HepG2 (cell line): ENCODE results near the gene PIAS3. TPM values are rescaled to one million over a fixed set of nuclear protein-coding genes. Genes with fewer than 3 reads are reported as not detected.

Experiments
- ATAC-seq: fragments of 200-7000 bp; cut with Tn5 transposase; 3 replicates; pipeline ENCODE4 v1.9.1; 2020; ENCODE audit warnings: mild to moderate bottlenecking, moderate library complexity
- BruUV-seq: library from RNA; stranded (reverse); fragments of 400-500 nt; replicated peaks from 2 replicates; lab custom pipeline; 2021; lab: Mats Ljungman, UMichigan
- CTCF ChIA-PET: fragments of 300-600 bp; formaldehyde crosslinking; extraction: SDS; loops from one replicate; lab custom pipeline; 2021; ENCODE audit warnings: low total read pairs, inconsistent platforms, low intra/inter-chr PET ratio; lab: Yijun Ruan, JAX
- POLR2A ChIA-PET: fragments of 350-600 bp; sonication (Branson Sonifier 250); formaldehyde crosslinking; loops from one replicate; lab custom pipeline; 2020; ENCODE audit warnings: antibody characterized with exemption, inconsistent platforms; lab: Yijun Ruan, JAX
- DNase-seq: peaks from one replicate; pipeline ENCODE4 v3.0.0-alpha.2; 2015; ENCODE audit warnings: low spot score
- FAIRE-seq: peaks from 3 replicates; lab custom pipeline; 2011; peaks lifted over from hg19 to GRCh38; lab: Jason Lieb, UNC
- H2AFZ ChIP-seq: one replicate; pipeline ENCODE4 v1.6.1; 2011; ENCODE audit warnings: low read length, inconsistent platforms
- H3K27ac ChIP-seq: fragments of 300-600 bp; 3 replicates; pipeline ENCODE4 v1.8.0; 2011; ENCODE audit warnings: mixed run types, mild to moderate bottlenecking, mixed read lengths, low read length, inconsistent platforms; ENCODE audit not compliant: insufficient read depth; ENCODE audit errors: extremely low read length
- H3K27me3 ChIP-seq, 2 experiments: fragments of 200-600 bp in 1 of 2; 2 replicates in 1 of 2; 3 replicates in 1 of 2; pipeline versions ENCODE4 v1.6.0 to v1.8.0; 2011; ENCODE audit warnings: low read length in 2 of 2, mild to moderate bottlenecking in 2 of 2, moderate library complexity in 2 of 2, inconsistent platforms in 1 of 2; ENCODE audit not compliant: insufficient read depth in 2 of 2, control insufficient read depth in 1 of 2
- H3K36me3 ChIP-seq, 2 experiments: fragments of 200-600 bp in 1 of 2; replicated peaks in 1 of 2; 2 replicates in 1 of 2; 3 replicates in 1 of 2; pipeline versions ENCODE4 v1.5.1 to v1.8.0; 2011; ENCODE audit warnings: low read length in 2 of 2, inconsistent platforms in 1 of 2; ENCODE audit not compliant: insufficient read depth in 2 of 2, control insufficient read depth in 1 of 2
- H3K4me1 ChIP-seq: 2 replicates; pipeline ENCODE4 v1.5.1; 2012; ENCODE audit warnings: low read length, inconsistent platforms; ENCODE audit not compliant: insufficient read depth
- H3K4me2 ChIP-seq: 2 replicates; pipeline ENCODE4 v1.6.0; 2011; ENCODE audit warnings: low read depth, low read length, inconsistent platforms
- H3K4me3 ChIP-seq, 3 experiments: fragments of 200-600 bp in 1 of 3; sonication (generic), shearing (Covaris generic) in 1 of 3; replicated peaks in 1 of 3; 2 replicates each; pipeline ENCODE4 v1.5.1; 2011 to 2016; ENCODE audit warnings: low read length in 3 of 3, inconsistent platforms in 2 of 3, low read depth in 2 of 3, mild to moderate bottlenecking in 2 of 3, control low read depth in 1 of 3, mixed read lengths in 1 of 3; ENCODE audit not compliant: insufficient read depth in 1 of 3
- H3K79me2 ChIP-seq: one replicate; pipeline ENCODE4 v1.6.1; 2011; ENCODE audit warnings: low read length, inconsistent platforms; ENCODE audit not compliant: insufficient read depth
- H3K9ac ChIP-seq: 2 replicates; pipeline ENCODE4 v1.6.0; 2011; ENCODE audit warnings: mild to moderate bottlenecking, low read depth, low read length, inconsistent platforms; ENCODE audit not compliant: insufficient read depth
- H3K9me3 ChIP-seq: 2 replicates; pipeline ENCODE4 v1.5.1; 2012; ENCODE audit warnings: mild to moderate bottlenecking, low read length
- H4K20me1 ChIP-seq: 2 replicates; pipeline ENCODE4 v1.6.0; 2011; ENCODE audit warnings: inconsistent platforms, mild to moderate bottlenecking, low read length, moderate library complexity; ENCODE audit not compliant: insufficient read depth
- MED1 ChIP-seq: sonication (generic); formaldehyde crosslinking; IDR thresholded peaks from 2 replicates; pipeline ENCODE4 v1.4.0; 2020; ENCODE audit warnings: missing genetic modification reagents
- SSRP1 ChIP-seq: IDR thresholded peaks from 2 replicates; pipeline ENCODE4 v1.6.1; 2016; ENCODE audit warnings: control low read depth
- TGIF2 ChIP-seq: IDR thresholded peaks from 2 replicates; pipeline ENCODE4 v1.6.1; 2016; ENCODE audit warnings: control low read depth, missing compliant biosample characterization
- ZBTB4 ChIP-seq: sonication (generic); formaldehyde crosslinking; IDR thresholded peaks from 2 replicates; pipeline ENCODE4 v1.4.0; 2020; ENCODE audit warnings: missing genetic modification reagents, mild to moderate bottlenecking, borderline replicate concordance
- ZNF672 ChIP-seq: sonication (generic); formaldehyde crosslinking; IDR thresholded peaks from 2 replicates; pipeline ENCODE4 v1.8.1; 2022; ENCODE audit warnings: missing genetic modification reagents
- ZNF687 ChIP-seq: sonication (generic); formaldehyde crosslinking; IDR thresholded peaks from 2 replicates; pipeline ENCODE4 v1.5.1; 2020; ENCODE audit warnings: mild to moderate bottlenecking, missing genetic modification reagents, moderate library complexity
- WGBS: methylation state at CpG from one replicate; pipeline ENCODE4 v1.1.6; 2017; ENCODE audit warnings: low lambda C conversion rate; 5-methylcytosine and 5-hydroxymethylcytosine counted together
- in situ Hi-C: cut with HindIII; loops from 2 replicates; pipeline ENCODE4 v1.10.0; 2017; ENCODE audit warnings: low pct_unique_long_range_greater_than_20kb; ENCODE audit not compliant: extremely low pct_ligation_motif_present
- intact Hi-C: fragments of 100-400 bp; cut with micrococcal nuclease; formaldehyde crosslinking; loops from one replicate; pipeline ENCODE4 v1.10.0; 2022; ENCODE audit not compliant: unreplicated experiment
- polyA plus RNA-seq, 8 experiments: library from polyadenylated mRNA; depleted of rRNA in 3 of 8; stranded (reverse) in 7 of 8; unstranded in 1 of 8; fragments of >200 nt; fragmentation: Illumina TruSeq in 4 of 8; extraction: Trizol in 4 of 8; gene quantifications; 2 replicates each; pipeline versions ENCODE4 v1.2.1 to v1.2.3, GENCODE V29; 2011 to 2016; ENCODE audit warnings: low read depth in 4 of 8, missing spikeins in 1 of 8, mixed read lengths in 1 of 8; ENCODE audit not compliant: insufficient read depth in 1 of 8
- total RNA-seq, 5 experiments: library from RNA; depleted of rRNA; stranded (reverse); fragments of >200 nt; fragmentation: Illumina TruSeq; extraction: Trizol; gene quantifications; 2 replicates each; pipeline ENCODE4 v1.2.3, GENCODE V29; 2016; ENCODE audit warnings: low read depth in 1 of 5
- TF ChIP-seq, protein P1 (sequence below): sonication (generic); formaldehyde crosslinking; IDR thresholded peaks from 2 replicates; pipeline ENCODE4 v1.4.0; 2020; ENCODE audit warnings: missing genetic modification reagents

The PIAS3 gene
- total and polyA plus RNA-seq, 2 of the 13 experiments (the other 11 are each of a cell fraction or from before 2014, with no cell fraction given) = 3.7 to 8.0 TPM

- no peak for TF ChIP-seq ZBTB4 (CRISPR knock-in tag)
Measured at GRCh38 chr1:145908653-145909052, 49.8 kb upstream of the PIAS3 start (continued).

- FAIRE-seq = no peak
- TF ChIP-seq TGIF2 (CRISPR knock-in tag) (no peak), MED1 (CRISPR knock-in tag) (0 out of 2 replicates have a peak, but pooled peaks have one; percentile 27), ZNF672 (CRISPR knock-in tag) (no peak), ZNF687 (peak; percentile 51), SSRP1 (no peak)
- TF ChIP-seq, protein P1, sequence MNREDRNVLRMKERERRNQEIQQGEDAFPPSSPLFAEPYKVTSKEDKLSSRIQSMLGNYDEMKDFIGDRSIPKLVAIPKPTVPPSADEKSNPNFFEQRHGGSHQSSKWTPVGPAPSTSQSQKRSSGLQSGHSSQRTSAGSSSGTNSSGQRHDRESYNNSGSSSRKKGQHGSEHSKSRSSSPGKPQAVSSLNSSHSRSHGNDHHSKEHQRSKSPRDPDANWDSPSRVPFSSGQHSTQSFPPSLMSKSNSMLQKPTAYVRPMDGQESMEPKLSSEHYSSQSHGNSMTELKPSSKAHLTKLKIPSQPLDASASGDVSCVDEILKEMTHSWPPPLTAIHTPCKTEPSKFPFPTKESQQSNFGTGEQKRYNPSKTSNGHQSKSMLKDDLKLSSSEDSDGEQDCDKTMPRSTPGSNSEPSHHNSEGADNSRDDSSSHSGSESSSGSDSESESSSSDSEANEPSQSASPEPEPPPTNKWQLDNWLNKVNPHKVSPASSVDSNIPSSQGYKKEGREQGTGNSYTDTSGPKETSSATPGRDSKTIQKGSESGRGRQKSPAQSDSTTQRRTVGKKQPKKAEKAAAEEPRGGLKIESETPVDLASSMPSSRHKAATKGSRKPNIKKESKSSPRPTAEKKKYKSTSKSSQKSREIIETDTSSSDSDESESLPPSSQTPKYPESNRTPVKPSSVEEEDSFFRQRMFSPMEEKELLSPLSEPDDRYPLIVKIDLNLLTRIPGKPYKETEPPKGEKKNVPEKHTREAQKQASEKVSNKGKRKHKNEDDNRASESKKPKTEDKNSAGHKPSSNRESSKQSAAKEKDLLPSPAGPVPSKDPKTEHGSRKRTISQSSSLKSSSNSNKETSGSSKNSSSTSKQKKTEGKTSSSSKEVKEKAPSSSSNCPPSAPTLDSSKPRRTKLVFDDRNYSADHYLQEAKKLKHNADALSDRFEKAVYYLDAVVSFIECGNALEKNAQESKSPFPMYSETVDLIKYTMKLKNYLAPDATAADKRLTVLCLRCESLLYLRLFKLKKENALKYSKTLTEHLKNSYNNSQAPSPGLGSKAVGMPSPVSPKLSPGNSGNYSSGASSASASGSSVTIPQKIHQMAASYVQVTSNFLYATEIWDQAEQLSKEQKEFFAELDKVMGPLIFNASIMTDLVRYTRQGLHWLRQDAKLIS (CRISPR knock-in tag) = no peak
Measured at GRCh38 chr1:145906954-145907753, 48.3 kb upstream of the PIAS3 start.

More at GRCh38 chr1:145906954-145907753, 48.3 kb upstream of the PIAS3 start:
- no peak overlapping the region for H3K9ac ChIP-seq
- intact Hi-C loops (no loop called here), in situ Hi-C loops (no loop called here)
- CTCF ChIA-PET = interaction anchor here (4.4 kb wide), 1 partner anchor 15 kb away, joined by 93 read pairs; no protein-coding TSS in a partner anchor
- H3K27me3 ChIP-seq = no peaks in the 10 kb centered on the region
- H3K79me2 ChIP-seq = no peaks in the 10 kb centered on the region
- ATAC-seq (peak; percentile 57), DNase-seq (no peak)
- peaks cover 4 to 13% of the 10 kb centered on the region in 2 experiments; a peak in 4 of 5 replicates for H3K36me3 ChIP-seq
- 32% methylated on average over 10 of the region's 10 CpGs for WGBS
- POLR2A ChIA-PET = interaction anchor here (2.0 to 4.3 kb wide), 3 partner anchors 9 to 20 kb away, joined by 5 to 25 read pairs (median 6); partner anchors contain the start of gene RBM8A
- H3K27ac ChIP-seq = no peak overlapping the region
- no peaks in the 10 kb centered on the region for H4K20me1 ChIP-seq
- peak overlapping the region; percentile 74 for H3K4me2 ChIP-seq
- no peak overlapping the region for H2AFZ ChIP-seq
- no TSS peak for BruUV-seq
- peak overlapping the region in 1 of 3 experiments; percentile 5; a peak in 2 of 6 replicates for H3K4me3 ChIP-seq
- H3K9me3 ChIP-seq = no peaks in the 10 kb centered on the region
- H3K4me1 ChIP-seq = peaks cover 58% of the 10 kb centered on the region
